Activated CD4-positive, alpha-beta T cell treated with anti-CD3 and anti-CD28 coated beads, Interleukin-2, amount 50 U/mL, for 48 hours (primary cell): Measurements from ENCODE around the gene ZSCAN30.

Experiments used
- DNase-seq, 2 experiments: peaks; one replicate each; pipeline ENCODE4 v3.0.0-alpha.2; 2020

The ZSCAN30 gene

GRCh38 chr18:35290094-35290735 is at the start of gene ZSCAN30:
Gene ZSCAN30, minus strand, starts transcription at chr18:35290229. Its CDS starts 25,877 bp downstream, at chr18:35264352.
- DNase-seq: peak; percentile 95 to 96

DNA sequence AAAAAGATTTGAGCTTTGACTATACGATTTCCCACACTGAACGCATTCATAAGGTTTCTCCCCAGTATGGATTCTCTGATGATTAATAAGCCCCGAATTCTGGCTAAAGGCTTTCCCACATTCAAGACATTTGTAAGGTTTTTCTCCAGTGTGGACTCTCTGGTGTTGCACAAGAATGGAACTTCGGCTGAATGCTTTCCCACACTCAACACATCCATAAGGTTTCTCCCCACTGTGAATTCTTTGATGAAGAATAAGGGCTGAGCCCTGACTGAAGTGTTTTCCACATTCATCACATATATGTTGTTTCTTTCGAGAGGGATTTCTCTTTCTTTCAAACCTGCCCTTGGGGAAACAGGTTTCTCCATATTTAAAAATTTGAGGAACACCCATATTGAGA is 47.3 kb upstream of the ZSCAN30 start:
- no peak for DNase-seq

DNA sequence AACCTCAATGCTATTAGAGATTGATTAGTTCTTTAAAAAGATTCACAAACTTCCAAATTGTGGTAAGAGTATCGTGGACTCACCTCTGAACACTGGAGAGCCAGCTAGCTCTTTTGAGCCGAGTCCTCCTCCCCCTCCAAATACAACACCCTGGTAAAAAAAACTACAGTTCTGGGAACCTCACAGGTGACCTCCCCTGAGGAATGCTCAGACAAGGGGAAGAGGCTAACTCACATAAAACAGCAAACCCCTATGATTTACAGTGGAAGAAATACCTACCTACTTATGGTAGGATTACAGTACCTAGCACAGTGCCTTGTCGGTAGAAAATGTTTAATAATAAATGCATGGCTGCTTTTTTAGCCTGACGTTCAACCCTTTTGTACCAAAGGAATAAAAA is 45.8 kb upstream of the ZSCAN30 start:
- DNase-seq: no peak

- DNase-seq: no peak
Observed at GRCh38 chr18:35334821-35335220, 44.8 kb upstream of the ZSCAN30 start.

DNA sequence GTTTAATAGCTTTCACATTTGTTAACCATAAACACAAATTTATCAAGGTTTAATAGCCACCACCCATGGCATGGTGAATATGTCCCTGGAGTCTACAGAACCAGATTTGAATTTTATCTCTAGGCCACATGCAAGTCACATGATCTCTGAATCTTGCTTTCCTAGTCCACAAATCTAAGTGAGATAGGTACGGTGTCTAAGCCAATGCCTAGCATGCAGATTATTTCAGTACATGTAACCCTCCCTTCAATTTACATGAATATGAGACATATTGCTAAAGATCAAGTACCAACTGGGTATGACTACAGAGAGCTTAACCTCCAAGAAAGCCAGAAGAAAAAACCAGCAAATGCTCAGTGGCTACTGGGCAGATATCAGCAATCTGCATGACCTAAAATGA is 44.2 kb upstream of the ZSCAN30 start:
- DNase-seq: no peak

- DNase-seq: no peak
Observed at GRCh38 chr18:35331367-35332087, 41.5 kb upstream of the ZSCAN30 start.

DNA sequence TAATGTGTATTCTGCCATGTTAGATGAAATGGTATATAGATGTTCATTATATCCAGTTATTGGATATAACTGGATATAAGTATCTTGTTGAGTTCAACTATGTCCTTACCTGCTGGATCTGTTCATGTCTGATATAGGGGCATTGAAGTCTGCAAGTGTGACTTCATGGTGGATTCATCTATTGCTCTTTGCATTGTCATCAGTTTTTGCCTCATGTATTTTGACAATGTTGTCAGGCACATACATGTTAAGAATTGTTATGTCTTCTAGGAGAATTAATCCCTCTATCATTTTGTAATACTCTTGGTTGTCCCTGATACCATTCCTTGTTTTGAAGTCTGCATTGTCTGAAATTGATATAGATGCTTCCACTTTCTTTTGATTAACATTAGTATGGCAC is 38.8 kb upstream of the ZSCAN30 start:
- DNase-seq: no peak

- DNase-seq: no peak
Observed at GRCh38 chr18:35326695-35327387, 36.8 kb upstream of the ZSCAN30 start.

DNA sequence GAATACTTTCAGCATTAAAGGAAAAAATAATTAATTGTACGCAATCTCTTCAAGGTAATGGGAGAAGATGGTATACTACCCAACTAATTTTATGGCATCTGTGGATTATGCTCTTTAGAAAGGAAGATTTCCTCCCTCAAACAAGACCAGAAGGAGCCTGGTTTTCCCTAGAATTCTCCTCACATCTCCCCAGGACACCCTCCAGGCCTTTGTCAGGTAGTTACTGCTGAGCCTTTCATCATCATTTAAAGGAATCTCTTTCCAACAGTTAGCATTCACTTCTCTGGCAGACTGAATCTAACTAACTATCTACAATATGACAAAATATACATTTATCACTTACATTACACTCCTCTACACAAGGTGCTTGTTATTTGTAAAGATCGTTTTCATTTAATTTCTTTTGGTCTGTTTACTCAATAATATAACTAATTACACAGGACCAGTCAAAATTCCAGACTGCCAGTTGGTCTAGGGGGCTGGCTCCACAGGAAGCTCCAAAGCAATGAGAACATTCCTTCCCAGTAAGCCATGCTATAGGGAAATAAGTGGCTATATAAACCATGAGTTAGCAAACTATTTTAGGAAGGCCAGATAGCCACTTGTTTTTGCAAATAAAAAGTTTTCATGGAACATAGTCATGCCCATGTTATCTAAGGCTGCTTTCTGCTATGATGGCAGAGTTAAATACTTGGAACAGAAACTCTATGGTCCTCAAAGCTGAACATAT is 35.1 kb upstream of the ZSCAN30 start:
- DNase-seq: no peak

GRCh38 chr18:35322486-35323458 is 32.7 kb upstream of the ZSCAN30 start:
- no peak for DNase-seq

DNA sequence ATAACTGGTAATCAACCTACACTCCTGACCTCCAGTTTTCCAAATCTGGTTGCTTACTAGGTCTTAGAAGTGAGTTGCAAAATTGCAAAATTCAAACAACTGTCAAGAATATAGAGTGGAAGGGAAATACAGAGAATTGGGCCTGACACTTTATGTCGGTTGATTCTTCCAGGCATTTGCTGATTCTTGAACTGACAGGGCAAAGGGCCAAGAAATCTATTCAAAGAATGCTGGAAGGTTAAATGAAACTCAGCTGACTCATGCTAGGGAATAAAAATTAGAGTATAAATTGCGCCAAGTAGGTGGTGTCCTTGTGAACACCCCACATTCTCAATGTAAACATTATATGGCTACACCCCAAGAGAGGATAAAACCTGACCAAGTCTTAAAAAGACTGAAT is 21.5 kb upstream of the ZSCAN30 start:
- DNase-seq: no peak

DNA sequence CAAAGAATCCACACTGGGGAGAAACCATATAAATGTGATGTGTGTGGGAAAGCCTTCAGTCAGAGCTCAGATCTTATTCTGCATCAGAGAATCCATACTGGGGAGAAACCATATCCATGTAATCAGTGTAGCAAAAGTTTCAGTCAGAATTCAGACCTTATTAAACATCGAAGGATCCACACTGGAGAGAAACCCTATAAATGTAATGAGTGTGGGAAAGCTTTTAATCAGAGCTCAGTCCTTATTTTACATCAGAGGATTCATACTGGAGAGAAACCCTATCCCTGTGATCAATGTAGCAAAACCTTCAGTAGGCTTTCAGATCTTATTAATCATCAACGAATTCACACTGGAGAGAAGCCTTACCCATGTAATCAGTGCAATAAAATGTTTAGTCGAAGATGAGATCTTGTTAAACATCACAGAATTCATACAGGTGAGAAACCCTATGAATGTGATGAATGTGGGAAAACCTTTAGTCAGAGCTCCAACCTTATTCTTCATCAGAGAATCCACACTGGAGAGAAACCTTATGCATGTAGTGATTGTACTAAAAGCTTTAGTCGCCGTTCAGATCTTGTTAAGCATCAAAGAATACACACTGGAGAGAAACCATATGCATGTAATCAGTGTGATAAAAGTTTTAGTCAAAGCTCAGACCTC is 16.7 kb upstream of the ZSCAN30 start:
- DNase-seq: no peak

- no peak for DNase-seq
Observed at GRCh38 chr18:35303610-35304009, 13.6 kb upstream of the ZSCAN30 start.

- DNase-seq: no peak
Observed at GRCh38 chr18:35296060-35296459, 6.0 kb upstream of the ZSCAN30 start.

DNA sequence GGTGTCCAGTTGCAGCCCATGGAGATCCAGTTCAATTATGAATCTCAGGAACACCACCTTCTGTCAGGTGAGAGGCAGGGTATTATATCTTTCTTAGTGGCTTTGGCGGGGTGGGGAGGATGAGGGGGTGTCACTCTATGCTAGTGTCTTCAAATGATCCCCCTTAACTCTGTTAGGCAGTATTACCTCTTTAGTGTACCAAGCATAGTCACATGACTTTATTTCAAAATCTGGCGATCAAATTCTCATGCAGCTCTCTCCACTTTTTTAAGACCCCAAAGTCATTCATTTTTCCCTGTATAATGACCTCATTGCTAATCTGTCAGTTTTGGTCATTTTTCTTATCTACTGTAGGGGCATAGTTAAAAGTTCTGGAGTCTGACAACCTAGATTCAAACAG is 1.1 kb upstream of the ZSCAN30 start:
- DNase-seq: no peak

- DNase-seq: peak; percentile 28 to 37
Observed at GRCh38 chr18:35289727-35290093, 319 bp downstream of the ZSCAN30 start.

- no peak for DNase-seq
Observed at GRCh38 chr18:35289293-35289692, 736 bp downstream of the ZSCAN30 start.

- DNase-seq: no peak
Observed at GRCh38 chr18:35284841-35285240, 5.2 kb downstream of the ZSCAN30 start.

GRCh38 chr18:35283923-35284794 is 5.9 kb downstream of the ZSCAN30 start:
- DNase-seq: no peak

- no peak for DNase-seq
Observed at GRCh38 chr18:35282353-35282752, 7.7 kb downstream of the ZSCAN30 start.

DNA sequence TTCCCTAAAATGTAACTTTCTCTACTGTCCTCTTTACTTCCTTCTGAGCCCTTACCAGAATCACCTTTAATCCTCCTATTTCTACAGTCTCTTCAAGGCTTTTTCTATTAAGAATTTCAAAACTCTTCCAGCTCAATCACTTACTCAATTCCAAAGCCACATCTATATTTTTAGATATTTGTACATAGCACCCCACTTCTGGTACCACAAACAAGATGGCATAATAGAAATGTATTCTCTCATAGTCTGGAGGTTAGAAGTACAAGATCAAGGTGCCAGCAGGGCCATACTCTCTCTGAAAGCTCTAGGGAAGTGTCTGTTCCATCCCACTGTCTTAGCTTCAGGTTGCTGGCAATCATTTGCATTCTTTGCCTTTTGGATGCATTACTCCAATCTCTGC is 11.1 kb downstream of the ZSCAN30 start:
- DNase-seq: no peak
